Breast epithelium (tissue), 4 donors: ENCODE measurements around the gene DMRT3. TPM values are rescaled to one million over a fixed set of nuclear protein-coding genes. Genes with fewer than 3 reads are reported as not detected.

Experiments
- DNase-seq, 2 donors: peaks; one replicate each; pipeline ENCODE4 v3.0.0-alpha.2; 2019; ENCODE audit warnings: low spot score in 2 of 2
- H3K27ac ChIP-seq, 2 donors: fragments of 200-600 bp; sonication (generic) in 1 of 2; one replicate each; pipeline ENCODE4 v1.5.1; 2016 to 2019; ENCODE audit warnings: mild to moderate bottlenecking in 1 of 2
- H3K27me3 ChIP-seq, 2 donors: fragments of 200-600 bp; sonication (generic) in 1 of 2; one replicate each; pipeline versions ENCODE4 v1.5.1 to v1.6.0; 2017 to 2019; ENCODE audit warnings: control low read depth in 1 of 2, mild to moderate bottlenecking in 1 of 2
- H3K36me3 ChIP-seq: fragments of 200-600 bp; one replicate; pipeline ENCODE4 v1.5.1; 2019
- H3K4me1 ChIP-seq, 2 donors: fragments of 200-600 bp; sonication (generic); one replicate each; pipeline ENCODE4 v1.5.1; 2016 to 2019; ENCODE audit warnings: control low read depth in 1 of 2
- H3K4me3 ChIP-seq, 3 donors: fragments of 200-600 bp; sonication (generic); 1 replicate in 2 of 3; 2 replicates in 1 of 3; pipeline ENCODE4 v1.5.1; 2016 to 2019; ENCODE audit warnings: mild to moderate bottlenecking in 3 of 3, moderate library complexity in 2 of 3
- H3K9me3 ChIP-seq, 2 donors: fragments of 200-600 bp; sonication (generic) in 1 of 2; one replicate each; pipeline ENCODE4 v1.5.1; 2016 to 2019; ENCODE audit warnings: control low read depth in 1 of 2
- CTCF ChIP-seq, 3 donors: fragments of 450-650 bp; IDR thresholded peaks; one replicate each; pipeline ENCODE4 v1.5.1; 2016 to 2017; ENCODE audit warnings: antibody characterized with exemption in 3 of 3, mild to moderate bottlenecking in 3 of 3, moderate library complexity in 3 of 3
- POLR2A ChIP-seq: fragments of 450-650 bp; IDR thresholded peaks from one replicate; pipeline ENCODE4 v1.6.1; 2016; ENCODE audit warnings: antibody characterized with exemption, mild to moderate bottlenecking, moderate library complexity
- POLR2AphosphoS5 ChIP-seq, 3 donors: sonication (generic); formaldehyde crosslinking; IDR thresholded peaks; one replicate each; pipeline ENCODE4 v1.6.1; 2017; ENCODE audit warnings: antibody characterized with exemption in 3 of 3
- intact Hi-C: fragments of 100-400 bp; cut with DNase I; formaldehyde crosslinking; loops from one replicate; pipeline ENCODE4 v1.15.1; 2023; ENCODE audit warnings: low total_unique reads
- total RNA-seq, 3 donors: library from RNA; depleted of rRNA; stranded (reverse); fragments of >200 nt; gene quantifications; one replicate each; pipeline ENCODE4 v1.1.0, GENCODE V29; 2016

Gene DMRT3
- total RNA-seq, 3 donors from 2014 or later, result 0.29 to 1.8 (median 0.33) TPM

- Histone ChIP-seq H3K4me3 (no peak overlapping the region), H3K36me3 (no peaks in the 10 kb centered on the region), H3K27ac (no peak overlapping the region), H3K27me3 (peaks cover 0 to 7% of the 10 kb centered on the region in 2 donors), H3K4me1 (no peaks in the 10 kb centered on the region), H3K9me3 (peaks cover 0 to 12% of the 10 kb centered on the region in 2 donors)
- TF ChIP-seq CTCF (IDR thresholded peaks at IDR 0.05) (no peak), POLR2AphosphoS5 (IDR thresholded peaks at IDR 0.05) (no peak), POLR2A (no peak)
- intact Hi-C loops, result no loop called here
- no peak for DNase-seq
Measured at GRCh38 chr9:1024112-1024511, 47.7 kb downstream of the DMRT3 start.

DNA sequence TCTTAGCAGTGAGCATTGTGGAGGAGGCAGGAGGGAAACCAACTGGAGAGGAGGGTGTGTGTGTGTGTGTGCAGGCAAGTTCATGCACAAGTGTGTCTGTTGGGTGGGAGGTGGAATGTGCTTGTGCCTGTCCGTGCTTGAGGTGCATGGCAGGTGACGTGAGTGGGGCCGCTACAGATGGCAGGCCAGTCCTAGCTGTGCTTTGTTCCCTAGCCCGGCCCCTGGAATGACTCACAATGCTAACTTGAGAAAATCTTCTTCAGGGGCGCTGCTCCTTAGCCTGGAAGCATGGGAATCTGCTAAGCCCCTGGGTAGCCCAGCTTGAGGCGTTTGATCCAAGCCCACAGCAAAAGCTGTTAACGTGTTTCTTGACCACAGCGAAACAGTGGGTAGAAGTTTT lies 48.7 kb downstream of the DMRT3 start:
- H3K36me3 ChIP-seq, result no peaks in the 10 kb centered on the region
- TF ChIP-seq POLR2A, result no peak
- TF ChIP-seq POLR2AphosphoS5 (IDR thresholded peaks at IDR 0.05), result no peak
- TF ChIP-seq CTCF (IDR thresholded peaks at IDR 0.05), result no peak
- DNase-seq, result no peak
- H3K4me1 ChIP-seq, result no peaks in the 10 kb centered on the region
- H3K27me3 ChIP-seq, result peaks cover 0 to 7% of the 10 kb centered on the region in 2 donors
- H3K4me3 ChIP-seq, result no peak overlapping the region
- no peak overlapping the region for H3K27ac ChIP-seq
- peaks cover 0 to 12% of the 10 kb centered on the region in 2 donors for H3K9me3 ChIP-seq
- intact Hi-C loops, result no loop called here

GRCh38 chr9:1026219-1026618 lies 49.8 kb downstream of the DMRT3 start:
- intact Hi-C loops, result no loop called here
- Histone ChIP-seq H3K27me3 (peaks cover 0 to 1% of the 10 kb centered on the region in 2 donors), H3K36me3 (no peaks in the 10 kb centered on the region), H3K4me1 (no peaks in the 10 kb centered on the region), H3K4me3 (no peak overlapping the region), H3K27ac (no peak overlapping the region), H3K9me3 (peaks cover 0 to 12% of the 10 kb centered on the region in 2 donors)
- no peak for DNase-seq
- no peak for TF ChIP-seq CTCF (IDR thresholded peaks at IDR 0.05)
- TF ChIP-seq POLR2A, result no peak
- no peak for TF ChIP-seq POLR2AphosphoS5 (IDR thresholded peaks at IDR 0.05)

DNA sequence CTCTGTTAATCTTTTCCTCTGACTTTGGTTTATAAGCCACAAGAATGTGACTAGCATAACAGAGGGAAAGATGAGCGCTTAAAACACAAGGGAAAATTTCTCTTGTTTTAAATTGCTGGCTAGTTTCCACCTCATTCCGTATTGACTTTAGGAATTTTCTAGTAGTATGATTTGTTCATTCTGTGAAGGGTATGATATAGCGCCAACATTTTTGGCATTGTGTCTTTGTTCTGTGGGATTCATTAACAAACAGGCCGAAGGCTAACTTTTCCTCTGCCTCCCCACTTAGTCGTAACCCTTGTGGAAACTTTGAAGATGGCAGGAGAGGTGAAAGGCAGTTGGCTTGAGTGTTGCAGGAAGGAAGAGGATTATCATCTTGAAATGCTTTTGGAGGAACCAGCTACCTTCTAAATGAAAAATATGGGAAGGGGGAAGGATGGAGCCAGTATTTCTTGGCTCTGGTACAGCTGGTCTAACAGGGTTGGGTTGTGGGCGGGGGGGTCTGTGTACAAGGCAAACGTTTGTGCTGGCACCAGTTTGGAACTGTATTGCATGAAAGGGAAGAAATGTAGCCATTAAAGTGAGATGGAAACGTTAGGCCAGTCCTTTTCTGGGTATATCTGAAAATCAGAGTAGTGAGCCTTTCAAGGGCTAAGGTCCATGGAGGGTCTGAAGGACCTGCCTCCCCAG lies 52.2 kb downstream of the DMRT3 start:
- intact Hi-C loops, result no loop called here
- no peaks in the 10 kb centered on the region for H3K4me1 ChIP-seq
- no peak for TF ChIP-seq POLR2AphosphoS5 (IDR thresholded peaks at IDR 0.05)
- no peak for TF ChIP-seq CTCF (IDR thresholded peaks at IDR 0.05)
- no peak for TF ChIP-seq POLR2A
- no peaks in the 10 kb centered on the region for H3K9me3 ChIP-seq
- H3K27ac ChIP-seq, result no peak overlapping the region
- DNase-seq, result no peak
- no peaks in the 10 kb centered on the region for H3K36me3 ChIP-seq
- no peak overlapping the region for H3K4me3 ChIP-seq
- H3K27me3 ChIP-seq, result peaks cover 0 to 11% of the 10 kb centered on the region in 2 donors

DNA sequence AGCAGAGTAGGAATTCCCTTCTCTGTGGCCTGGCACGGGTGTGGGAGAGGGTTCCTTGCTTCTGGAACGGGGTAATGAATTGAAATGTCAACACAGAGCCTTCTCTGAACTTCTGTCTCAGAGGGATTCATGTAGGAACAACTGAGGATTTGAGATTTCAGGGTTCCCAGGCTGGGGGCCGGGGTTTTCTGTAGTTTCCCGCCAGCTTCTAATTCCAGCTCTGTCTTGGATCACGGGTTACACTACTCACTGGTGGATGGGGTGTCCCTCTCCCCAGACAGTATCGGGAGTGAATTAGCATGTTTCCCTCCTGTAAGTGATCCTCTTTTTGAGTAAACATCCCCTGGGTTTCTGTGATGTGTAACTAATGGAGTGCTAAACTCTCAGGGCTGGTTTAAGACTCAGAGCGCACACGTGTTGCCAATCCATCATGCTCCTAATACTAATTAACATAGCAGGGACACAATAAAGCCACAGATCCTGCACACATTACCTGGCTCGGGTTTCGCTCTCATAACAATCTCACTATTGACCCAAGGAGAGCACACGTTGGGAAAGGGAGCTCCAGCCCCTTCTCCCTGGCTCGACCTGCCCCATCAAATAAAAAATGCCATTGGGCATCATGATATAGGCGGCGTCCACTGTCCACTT lies 55.6 kb downstream of the DMRT3 start:
- Histone ChIP-seq H3K4me1 (no peaks in the 10 kb centered on the region), H3K4me3 (no peak overlapping the region), H3K9me3 (no peaks in the 10 kb centered on the region), H3K27me3 (peaks cover 0 to 21% of the 10 kb centered on the region in 2 donors), H3K27ac (no peak overlapping the region), H3K36me3 (no peaks in the 10 kb centered on the region)
- no peak for TF ChIP-seq CTCF (IDR thresholded peaks at IDR 0.05)
- TF ChIP-seq POLR2A, result no peak
- TF ChIP-seq POLR2AphosphoS5 (IDR thresholded peaks at IDR 0.05), result no peak
- intact Hi-C loops, result no loop called here
- DNase-seq, result no peak
